ENCODE data around the gene CBR1. TPM values are rescaled to one million over a fixed set of nuclear protein-coding genes. Genes with fewer than 3 reads are reported as not detected.

CBR1 gene
- total RNA-seq, 2 experiments from 2014 or later = 12.0 TPM; not detected in 1

DNA sequence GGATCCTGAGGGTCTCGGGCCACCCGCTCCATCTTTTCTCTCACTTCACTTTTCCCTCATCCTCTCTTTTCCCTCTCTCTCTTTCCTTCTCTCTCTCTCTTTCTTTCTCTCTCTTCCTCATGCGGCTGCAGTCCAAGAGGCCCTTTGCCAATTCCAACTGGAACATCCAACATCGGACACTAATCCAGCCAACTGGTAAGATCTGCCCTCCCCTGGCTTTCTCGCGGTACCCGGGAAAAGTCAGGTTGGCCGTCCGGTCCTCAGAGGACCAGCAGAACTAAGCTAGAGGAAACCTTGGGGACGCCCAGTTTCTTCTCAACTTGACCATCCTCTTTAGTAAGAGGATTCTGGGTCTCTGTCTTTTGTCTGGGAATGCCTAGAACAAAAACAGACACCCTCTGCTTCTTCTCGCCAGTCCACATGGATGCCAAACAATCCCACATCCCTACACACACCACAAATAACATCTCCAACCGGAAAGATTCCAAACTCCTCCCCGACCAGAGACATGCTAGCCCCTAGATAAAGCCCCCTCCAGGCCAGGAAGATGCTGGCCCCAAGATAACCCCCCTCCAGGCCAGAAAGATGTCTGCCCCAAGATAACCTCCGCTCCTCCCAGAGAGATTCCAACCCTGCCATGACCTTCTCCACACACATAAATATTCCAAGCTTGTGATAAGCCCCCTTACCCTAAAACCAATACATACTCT is 6.3 kb upstream of the CBR1 start:
- H3K4me3 ChIP-seq (ENCODE audit: low read depth, low read length, poor library complexity, severe bottlenecking) = no peak overlapping the region
- H4K20me1 ChIP-seq (ENCODE audit: insufficient read depth, low read length) = no peaks in the 10 kb centered on the region
- CTCF ChIA-PET (ENCODE audit: unreplicated experiment) = no interaction called here
- H3K4me2 ChIP-seq (ENCODE audit: low read length) = no peak overlapping the region
- POLR2A ChIA-PET = interaction anchor here (1.0 kb wide), 1 partner anchor 13 kb away, joined by 4 read pairs; no protein-coding TSS in a partner anchor
- H3K27ac ChIP-seq (ENCODE audit: low read depth, low read length, poor library complexity, severe bottlenecking) = no peak overlapping the region
- peaks cover 11% of the 10 kb centered on the region for H3K9me3 ChIP-seq (ENCODE audit: low read length)
- TF ChIP-seq EZH2phosphoT487 (IDR thresholded peaks at IDR 0.05; ENCODE audit: borderline replicate concordance, low read depth, low read length) (no peak), CTCF (conservative IDR thresholded peaks at IDR 0.05; ENCODE audit: low read length) (no peak)
- H3K79me2 ChIP-seq (ENCODE audit: insufficient read depth, low read depth, low read length) = peaks cover 9% of the 10 kb centered on the region
- H3K36me3 ChIP-seq (ENCODE audit: insufficient read depth, low read length) = peaks cover 5% of the 10 kb centered on the region; the same call in 1 of the 2 replicates
- DNase-seq (ENCODE audit: low spot score) = no peak
- H3K9me2 ChIP-seq (ENCODE audit: insufficient read depth, low read length) = no peaks in the 10 kb centered on the region
- no peak overlapping the region for H2AFZ ChIP-seq (ENCODE audit: low read length)
- BruUV-seq (replicated peaks) = no TSS peak
- intact Hi-C loops (cut with micrococcal nuclease; ENCODE audit: unreplicated experiment) = no loop called here
- peaks cover 18% of the 10 kb centered on the region for H3K4me1 ChIP-seq (ENCODE audit: insufficient read depth, low read length, poor library complexity, severe bottlenecking)

DNA sequence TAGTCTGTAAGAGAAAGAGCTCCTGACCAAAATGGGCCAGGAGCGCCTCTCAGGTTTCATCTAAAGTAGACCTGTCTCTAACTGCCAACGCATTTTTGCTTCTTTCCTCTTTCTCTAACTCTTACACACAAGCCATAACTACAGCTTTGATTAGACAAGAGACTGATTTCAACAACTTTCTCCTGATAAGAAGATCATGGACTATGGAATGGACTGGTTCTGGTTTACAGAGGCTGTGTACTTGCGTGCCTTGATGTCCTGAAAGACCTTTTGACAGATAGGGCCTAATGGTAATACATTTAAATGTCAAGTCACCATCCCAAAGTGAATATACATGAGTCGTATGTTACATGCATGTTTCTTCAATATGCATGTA is 5.8 kb upstream of the CBR1 start:
- H3K9me2 ChIP-seq (ENCODE audit: insufficient read depth, low read length) = no peaks in the 10 kb centered on the region
- intact Hi-C loops (cut with micrococcal nuclease; ENCODE audit: unreplicated experiment) = no loop called here
- no peak for TF ChIP-seq CTCF (conservative IDR thresholded peaks at IDR 0.05; ENCODE audit: low read length)
- TF ChIP-seq EZH2phosphoT487 (IDR thresholded peaks at IDR 0.05; ENCODE audit: borderline replicate concordance, low read depth, low read length) = no peak
- DNase-seq (ENCODE audit: low spot score) = no peak
- peaks cover 3% of the 10 kb centered on the region; the same call in 1 of the 2 replicates for H3K36me3 ChIP-seq (ENCODE audit: insufficient read depth, low read length)
- no peak overlapping the region for H3K4me2 ChIP-seq (ENCODE audit: low read length)
- no peaks in the 10 kb centered on the region for H4K20me1 ChIP-seq (ENCODE audit: insufficient read depth, low read length)
- no peak overlapping the region for H2AFZ ChIP-seq (ENCODE audit: low read length)
- peaks cover 15% of the 10 kb centered on the region for H3K9me3 ChIP-seq (ENCODE audit: low read length)
- H3K27ac ChIP-seq (ENCODE audit: low read depth, low read length, poor library complexity, severe bottlenecking) = no peak overlapping the region
- H3K79me2 ChIP-seq (ENCODE audit: insufficient read depth, low read depth, low read length) = peaks cover 4% of the 10 kb centered on the region; the same call in 1 of the 2 replicates
- CTCF ChIA-PET (ENCODE audit: unreplicated experiment) = no interaction called here
- H3K4me1 ChIP-seq (ENCODE audit: insufficient read depth, low read length, poor library complexity, severe bottlenecking) = peaks cover 13% of the 10 kb centered on the region
- H3K4me3 ChIP-seq (ENCODE audit: low read depth, low read length, poor library complexity, severe bottlenecking) = no peak overlapping the region
- POLR2A ChIA-PET = interaction anchor here (0.7 to 1.0 kb wide), 2 partner anchors 14 to 61 kb away, joined by 3 to 4 read pairs; no protein-coding TSS in a partner anchor
- no TSS peak for BruUV-seq (replicated peaks)

- H3K79me2 ChIP-seq (ENCODE audit: insufficient read depth, low read depth, low read length) = no peaks in the 10 kb centered on the region
- peak overlapping the region; percentile 45; the same call in 1 of the 2 replicates for H2AFZ ChIP-seq (ENCODE audit: low read length)
- no peaks in the 10 kb centered on the region for H4K20me1 ChIP-seq (ENCODE audit: insufficient read depth, low read length)
- CTCF ChIA-PET (ENCODE audit: unreplicated experiment) = no interaction called here
- H3K9me2 ChIP-seq (ENCODE audit: insufficient read depth, low read length) = no peaks in the 10 kb centered on the region
- intact Hi-C loops (cut with micrococcal nuclease; ENCODE audit: unreplicated experiment) = no loop called here
- no peak overlapping the region for H3K4me2 ChIP-seq (ENCODE audit: low read length)
- no peak overlapping the region for H3K4me3 ChIP-seq (ENCODE audit: low read depth, low read length, poor library complexity, severe bottlenecking)
- TF ChIP-seq CTCF (conservative IDR thresholded peaks at IDR 0.05; ENCODE audit: low read length) = no peak
- TF ChIP-seq EZH2phosphoT487 (IDR thresholded peaks at IDR 0.05; ENCODE audit: borderline replicate concordance, low read depth, low read length) = no peak
- H3K9me3 ChIP-seq (ENCODE audit: low read length) = peaks cover 21% of the 10 kb centered on the region
- BruUV-seq (replicated peaks) = no TSS peak
- POLR2A ChIA-PET = no interaction called here
- H3K27ac ChIP-seq (ENCODE audit: low read depth, low read length, poor library complexity, severe bottlenecking) = no peak overlapping the region
- H3K4me1 ChIP-seq (ENCODE audit: insufficient read depth, low read length, poor library complexity, severe bottlenecking) = peaks cover 15% of the 10 kb centered on the region
- DNase-seq (ENCODE audit: low spot score) = no peak
- peaks cover 5% of the 10 kb centered on the region; the same call in 1 of the 2 replicates for H3K36me3 ChIP-seq (ENCODE audit: insufficient read depth, low read length)
Measured at GRCh38 chr21:36065497-36066036, 4.3 kb upstream of the CBR1 start.

All from OCI-LY7 (cell line).